GM23338 (cell line): Measurements from ENCODE around the gene S100Z. TPM values are rescaled to one million over a fixed set of nuclear protein-coding genes. Genes with fewer than 3 reads are reported as not detected.
"Not testable (repeated sequence)": the region's sequence is repeated elsewhere in the genome, so short reads cannot be mapped to it uniquely, and the experiment has no call there.

ENCODE experiments used
- ATAC-seq: fragments of 200-7000 bp; cut with Tn5 transposase; 3 replicates; pipeline ENCODE4 v1.9.1; 2020
- DNase-seq: peaks from one replicate; pipeline ENCODE4 v3.0.0-alpha.2; 2015; ENCODE audit warnings: low spot score
- H2AFZ ChIP-seq: fragments of 200-600 bp; sonication (generic); 2 replicates; pipeline ENCODE4 v1.8.0; 2016; ENCODE audit warnings: antibody characterized with exemption, mild to moderate bottlenecking, moderate library complexity
- H3F3A ChIP-seq: fragments of 200-600 bp; sonication (generic); replicated peaks from 2 replicates; pipeline ENCODE4 v1.8.0; 2017; ENCODE audit warnings: antibody characterized with exemption, mixed run types, low read depth
- H3K27ac ChIP-seq: fragments of 200-600 bp; sonication (generic); 2 replicates; pipeline ENCODE4 v1.6.1; 2016; ENCODE audit warnings: low read depth
- H3K27me3 ChIP-seq: fragments of 200-600 bp; sonication (generic); 2 replicates; pipeline ENCODE4 v1.8.0; 2016; ENCODE audit warnings: mild to moderate bottlenecking, mixed run types, moderate library complexity; ENCODE audit not compliant: insufficient read depth
- H3K36me3 ChIP-seq: fragments of 200-600 bp; sonication (generic); 2 replicates; pipeline ENCODE4 v1.8.0; 2016; ENCODE audit warnings: mild to moderate bottlenecking; ENCODE audit not compliant: insufficient read depth
- H3K4me1 ChIP-seq: fragments of 200-600 bp; sonication (generic); 2 replicates; pipeline ENCODE4 v1.8.0; 2016; ENCODE audit warnings: mild to moderate bottlenecking, moderate library complexity; ENCODE audit not compliant: insufficient read depth
- H3K4me2 ChIP-seq: fragments of 200-600 bp; sonication (generic); 2 replicates; pipeline ENCODE4 v1.7.1; 2017; ENCODE audit warnings: mixed run types
- H3K4me3 ChIP-seq: fragments of 200-600 bp; sonication (generic); 2 replicates; pipeline ENCODE4 v1.6.1; 2016; ENCODE audit warnings: mixed run types
- H3K79me2 ChIP-seq: fragments of 200-600 bp; sonication (generic); replicated peaks from 2 replicates; pipeline ENCODE4 v1.8.0; 2017; ENCODE audit warnings: mild to moderate bottlenecking; ENCODE audit not compliant: insufficient read depth
- H3K9me2 ChIP-seq: fragments of 200-600 bp; sonication (generic); 2 replicates; pipeline ENCODE4 v1.8.0; 2017; ENCODE audit not compliant: insufficient read depth
- H4K20me1 ChIP-seq: fragments of 200-600 bp; sonication (generic); replicated peaks from 2 replicates; pipeline ENCODE4 v1.8.0; 2017; ENCODE audit warnings: mild to moderate bottlenecking; ENCODE audit not compliant: insufficient read depth
- H3K27ac Mint-ChIP-seq: 2 replicates; pipeline ENCODE4 v1.8.0; 2020; ENCODE audit warnings: inconsistent platforms, mild to moderate bottlenecking, moderate library complexity, mixed read lengths
- H3K27me3 Mint-ChIP-seq: 3 replicates; pipeline ENCODE4 v1.8.0; 2022; ENCODE audit warnings: low read depth, mild to moderate bottlenecking, moderate library complexity, mixed read lengths, inconsistent platforms; ENCODE audit not compliant: insufficient read depth, poor library complexity
- H3K36me3 Mint-ChIP-seq: 3 replicates; pipeline ENCODE4 v1.8.0; 2021; ENCODE audit warnings: low read depth, mild to moderate bottlenecking, inconsistent platforms, moderate library complexity, mixed read lengths
- H3K4me1 Mint-ChIP-seq: 3 replicates; pipeline ENCODE4 v1.8.0; 2020; ENCODE audit warnings: mild to moderate bottlenecking, inconsistent platforms, mixed read lengths
- H3K4me3 Mint-ChIP-seq: 3 replicates; pipeline ENCODE4 v1.8.0; 2021; ENCODE audit warnings: moderate library complexity, mild to moderate bottlenecking, inconsistent platforms, mixed read lengths
- H3K9me3 Mint-ChIP-seq: 3 replicates; pipeline ENCODE4 v1.8.0; 2020; ENCODE audit warnings: moderate library complexity, mild to moderate bottlenecking, inconsistent platforms, mixed read lengths
- EZH2phosphoT487 ChIP-seq: fragments of 200-600 bp; sonication (generic); IDR thresholded peaks from one replicate; pipeline ENCODE4 v1.8.1; 2018; ENCODE audit warnings: antibody characterized with exemption; ENCODE audit not compliant: unreplicated experiment
- NANOG ChIP-seq: IDR thresholded peaks from 2 replicates; pipeline ENCODE4 v1.6.1; 2016; ENCODE audit warnings: antibody characterized with exemption, borderline replicate concordance
- polyA plus RNA-seq: library from polyadenylated mRNA; unstranded; fragments of >200 nt; fragmentation: Nextera tagmentation; extraction: Ambion mirVana; gene quantifications from 2 replicates; pipeline ENCODE4 v1.2.1, GENCODE V29; 2016
- total RNA-seq: library from RNA; depleted of rRNA; stranded (reverse); fragments of >200 nt; shearing (Covaris generic); gene quantifications from 2 replicates; pipeline ENCODE4 v1.2.3, GENCODE V29; 2014
- TF ChIP-seq, protein P1 (sequence below): IDR thresholded peaks from 2 replicates; pipeline ENCODE4 v1.6.1; 2016; ENCODE audit warnings: antibody characterized with exemption
- TF ChIP-seq, protein P2 (sequence below): fragments of 250-450 bp; sonication (Bioruptor Pico); IDR thresholded peaks from 2 replicates; pipeline ENCODE4 v1.5.0; 2020; ENCODE audit warnings: mild to moderate bottlenecking, moderate library complexity
- TF ChIP-seq, protein P3 (sequence below), 2 experiments: fragments of 200-600 bp in 1 of 2; sonication (generic) in 1 of 2; conservative IDR thresholded peaks; 2 replicates each; pipeline versions ENCODE4 v1.5.1 to v1.6.1; 2016 to 2017; ENCODE audit warnings: antibody characterized with exemption in 2 of 2, low read depth in 2 of 2, mild to moderate bottlenecking in 2 of 2, moderate library complexity in 1 of 2

S100Z gene
- total and polyA plus RNA-seq, 2 experiments from 2014 or later = not detected

DNA sequence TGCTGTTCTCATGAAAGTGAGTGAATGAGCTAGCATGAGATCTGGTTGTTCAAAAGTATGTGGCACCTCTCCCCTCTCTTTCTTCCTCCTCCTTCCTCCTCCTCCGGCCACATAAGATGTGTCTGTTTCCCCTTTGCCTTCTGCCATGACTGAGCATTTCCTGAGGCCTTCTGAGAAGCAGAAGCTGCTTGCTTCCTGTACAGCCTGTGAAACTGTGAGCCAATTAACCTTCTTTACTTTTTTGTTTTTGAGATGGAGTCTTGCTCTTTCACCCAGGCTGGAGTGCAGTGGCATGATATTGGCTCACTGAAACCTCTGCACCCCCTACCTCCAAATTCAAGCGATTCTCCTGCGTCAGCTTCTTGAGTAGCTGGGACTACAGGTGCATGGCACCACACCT lies 6.1 kb downstream of the S100Z start:
- H3K4me3 Mint-ChIP-seq = no peak overlapping the region
- no peak overlapping the region for H3K27ac Mint-ChIP-seq
- H3K9me2 ChIP-seq = no peaks in the 10 kb centered on the region
- no peak for ATAC-seq
- no peak overlapping the region for H3K4me2 ChIP-seq
- no peak overlapping the region for H3K27ac ChIP-seq
- H3K4me1 ChIP-seq = no peaks in the 10 kb centered on the region
- H2AFZ ChIP-seq = no peak overlapping the region
- H3K27me3 ChIP-seq = no peaks in the 10 kb centered on the region
- peaks cover 3% of the 10 kb centered on the region; the same call in 1 of the 2 replicates for H3K36me3 ChIP-seq
- H3K36me3 Mint-ChIP-seq = peaks cover 25% of the 10 kb centered on the region
- H3K27me3 Mint-ChIP-seq = peaks cover 11% of the 10 kb centered on the region
- DNase-seq = no peak
- TF ChIP-seq, protein P1, sequence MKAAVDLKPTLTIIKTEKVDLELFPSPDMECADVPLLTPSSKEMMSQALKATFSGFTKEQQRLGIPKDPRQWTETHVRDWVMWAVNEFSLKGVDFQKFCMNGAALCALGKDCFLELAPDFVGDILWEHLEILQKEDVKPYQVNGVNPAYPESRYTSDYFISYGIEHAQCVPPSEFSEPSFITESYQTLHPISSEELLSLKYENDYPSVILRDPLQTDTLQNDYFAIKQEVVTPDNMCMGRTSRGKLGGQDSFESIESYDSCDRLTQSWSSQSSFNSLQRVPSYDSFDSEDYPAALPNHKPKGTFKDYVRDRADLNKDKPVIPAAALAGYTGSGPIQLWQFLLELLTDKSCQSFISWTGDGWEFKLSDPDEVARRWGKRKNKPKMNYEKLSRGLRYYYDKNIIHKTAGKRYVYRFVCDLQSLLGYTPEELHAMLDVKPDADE = no peak
- TF ChIP-seq, protein P2, sequence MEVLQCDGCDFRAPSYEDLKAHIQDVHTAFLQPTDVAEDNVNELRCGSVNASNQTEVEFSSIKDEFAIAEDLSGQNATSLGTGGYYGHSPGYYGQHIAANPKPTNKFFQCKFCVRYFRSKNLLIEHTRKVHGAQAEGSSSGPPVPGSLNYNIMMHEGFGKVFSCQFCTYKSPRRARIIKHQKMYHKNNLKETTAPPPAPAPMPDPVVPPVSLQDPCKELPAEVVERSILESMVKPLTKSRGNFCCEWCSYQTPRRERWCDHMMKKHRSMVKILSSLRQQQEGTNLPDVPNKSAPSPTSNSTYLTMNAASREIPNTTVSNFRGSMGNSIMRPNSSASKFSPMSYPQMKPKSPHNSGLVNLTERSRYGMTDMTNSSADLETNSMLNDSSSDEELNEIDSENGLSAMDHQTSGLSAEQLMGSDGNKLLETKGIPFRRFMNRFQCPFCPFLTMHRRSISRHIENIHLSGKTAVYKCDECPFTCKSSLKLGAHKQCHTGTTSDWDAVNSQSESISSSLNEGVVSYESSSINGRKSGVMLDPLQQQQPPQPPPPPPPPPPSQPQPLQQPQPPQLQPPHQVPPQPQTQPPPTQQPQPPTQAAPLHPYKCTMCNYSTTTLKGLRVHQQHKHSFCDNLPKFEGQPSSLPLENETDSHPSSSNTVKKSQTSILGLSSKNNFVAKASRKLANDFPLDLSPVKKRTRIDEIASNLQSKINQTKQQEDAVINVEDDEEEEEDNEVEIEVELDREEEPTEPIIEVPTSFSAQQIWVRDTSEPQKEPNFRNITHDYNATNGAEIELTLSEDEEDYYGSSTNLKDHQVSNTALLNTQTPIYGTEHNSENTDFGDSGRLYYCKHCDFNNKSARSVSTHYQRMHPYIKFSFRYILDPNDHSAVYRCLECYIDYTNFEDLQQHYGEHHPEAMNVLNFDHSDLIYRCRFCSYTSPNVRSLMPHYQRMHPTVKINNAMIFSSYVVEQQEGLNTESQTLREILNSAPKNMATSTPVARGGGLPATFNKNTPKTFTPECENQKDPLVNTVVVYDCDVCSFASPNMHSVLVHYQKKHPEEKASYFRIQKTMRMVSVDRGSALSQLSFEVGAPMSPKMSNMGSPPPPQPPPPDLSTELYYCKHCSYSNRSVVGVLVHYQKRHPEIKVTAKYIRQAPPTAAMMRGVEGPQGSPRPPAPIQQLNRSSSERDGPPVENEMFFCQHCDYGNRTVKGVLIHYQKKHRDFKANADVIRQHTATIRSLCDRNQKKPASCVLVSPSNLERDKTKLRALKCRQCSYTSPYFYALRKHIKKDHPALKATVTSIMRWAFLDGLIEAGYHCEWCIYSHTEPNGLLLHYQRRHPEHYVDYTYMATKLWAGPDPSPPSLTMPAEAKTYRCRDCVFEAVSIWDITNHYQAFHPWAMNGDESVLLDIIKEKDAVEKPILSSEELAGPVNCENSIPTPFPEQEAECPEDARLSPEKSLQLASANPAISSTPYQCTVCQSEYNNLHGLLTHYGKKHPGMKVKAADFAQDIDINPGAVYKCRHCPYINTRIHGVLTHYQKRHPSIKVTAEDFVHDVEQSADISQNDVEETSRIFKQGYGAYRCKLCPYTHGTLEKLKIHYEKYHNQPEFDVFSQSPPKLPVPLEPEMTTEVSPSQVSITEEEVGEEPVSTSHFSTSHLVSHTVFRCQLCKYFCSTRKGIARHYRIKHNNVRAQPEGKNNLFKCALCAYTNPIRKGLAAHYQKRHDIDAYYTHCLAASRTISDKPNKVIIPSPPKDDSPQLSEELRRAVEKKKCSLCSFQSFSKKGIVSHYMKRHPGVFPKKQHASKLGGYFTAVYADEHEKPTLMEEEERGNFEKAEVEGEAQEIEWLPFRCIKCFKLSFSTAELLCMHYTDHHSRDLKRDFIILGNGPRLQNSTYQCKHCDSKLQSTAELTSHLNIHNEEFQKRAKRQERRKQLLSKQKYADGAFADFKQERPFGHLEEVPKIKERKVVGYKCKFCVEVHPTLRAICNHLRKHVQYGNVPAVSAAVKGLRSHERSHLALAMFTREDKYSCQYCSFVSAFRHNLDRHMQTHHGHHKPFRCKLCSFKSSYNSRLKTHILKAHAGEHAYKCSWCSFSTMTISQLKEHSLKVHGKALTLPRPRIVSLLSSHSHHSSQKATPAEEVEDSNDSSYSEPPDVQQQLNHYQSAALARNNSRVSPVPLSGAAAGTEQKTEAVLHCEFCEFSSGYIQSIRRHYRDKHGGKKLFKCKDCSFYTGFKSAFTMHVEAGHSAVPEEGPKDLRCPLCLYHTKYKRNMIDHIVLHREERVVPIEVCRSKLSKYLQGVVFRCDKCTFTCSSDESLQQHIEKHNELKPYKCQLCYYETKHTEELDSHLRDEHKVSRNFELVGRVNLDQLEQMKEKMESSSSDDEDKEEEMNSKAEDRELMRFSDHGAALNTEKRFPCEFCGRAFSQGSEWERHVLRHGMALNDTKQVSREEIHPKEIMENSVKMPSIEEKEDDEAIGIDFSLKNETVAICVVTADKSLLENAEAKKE (CRISPR knock-in tag) = no peak
- TF ChIP-seq, protein P3, sequence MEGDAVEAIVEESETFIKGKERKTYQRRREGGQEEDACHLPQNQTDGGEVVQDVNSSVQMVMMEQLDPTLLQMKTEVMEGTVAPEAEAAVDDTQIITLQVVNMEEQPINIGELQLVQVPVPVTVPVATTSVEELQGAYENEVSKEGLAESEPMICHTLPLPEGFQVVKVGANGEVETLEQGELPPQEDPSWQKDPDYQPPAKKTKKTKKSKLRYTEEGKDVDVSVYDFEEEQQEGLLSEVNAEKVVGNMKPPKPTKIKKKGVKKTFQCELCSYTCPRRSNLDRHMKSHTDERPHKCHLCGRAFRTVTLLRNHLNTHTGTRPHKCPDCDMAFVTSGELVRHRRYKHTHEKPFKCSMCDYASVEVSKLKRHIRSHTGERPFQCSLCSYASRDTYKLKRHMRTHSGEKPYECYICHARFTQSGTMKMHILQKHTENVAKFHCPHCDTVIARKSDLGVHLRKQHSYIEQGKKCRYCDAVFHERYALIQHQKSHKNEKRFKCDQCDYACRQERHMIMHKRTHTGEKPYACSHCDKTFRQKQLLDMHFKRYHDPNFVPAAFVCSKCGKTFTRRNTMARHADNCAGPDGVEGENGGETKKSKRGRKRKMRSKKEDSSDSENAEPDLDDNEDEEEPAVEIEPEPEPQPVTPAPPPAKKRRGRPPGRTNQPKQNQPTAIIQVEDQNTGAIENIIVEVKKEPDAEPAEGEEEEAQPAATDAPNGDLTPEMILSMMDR (conservative IDR thresholded peaks at IDR 0.05; ENCODE audit: low read depth in 2 of 2) = no peak
- no peak for TF ChIP-seq EZH2phosphoT487
- TF ChIP-seq NANOG = no peak
- H3F3A ChIP-seq = no peaks in the 10 kb centered on the region
- H3K4me1 Mint-ChIP-seq = peaks cover 3% of the 10 kb centered on the region; the same call in 1 of the 3 replicates
- H3K9me3 Mint-ChIP-seq = peaks cover 38% of the 10 kb centered on the region
- no peak overlapping the region for H3K4me3 ChIP-seq
- no peaks in the 10 kb centered on the region for H3K79me2 ChIP-seq
- H4K20me1 ChIP-seq = no peaks in the 10 kb centered on the region

DNA sequence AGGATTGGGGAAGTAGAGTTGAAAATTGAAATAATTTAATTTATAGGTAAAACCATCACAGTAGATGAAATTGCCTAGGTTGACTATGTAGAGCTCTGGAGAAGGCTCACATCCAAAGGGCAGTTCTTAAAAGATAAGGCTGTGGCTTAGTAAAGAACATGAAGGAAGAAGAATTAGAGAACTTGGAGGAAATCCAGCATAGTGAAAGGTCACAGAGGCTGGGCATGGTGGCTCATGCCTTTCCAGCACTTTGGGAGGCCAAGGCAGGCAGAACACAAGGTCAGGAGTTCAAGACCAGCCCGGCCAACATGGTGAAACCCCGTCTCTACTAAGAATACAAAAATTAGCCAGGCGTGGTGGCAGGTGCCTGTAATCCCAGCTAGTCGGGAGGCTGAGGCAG lies 7.0 kb downstream of the S100Z start:
- not testable (repeated sequence) for H3K4me2 ChIP-seq, H4K20me1 ChIP-seq, H3K9me2 ChIP-seq, H3K36me3 ChIP-seq, DNase-seq, H3K27ac Mint-ChIP-seq, ATAC-seq, H3F3A ChIP-seq, H3K4me3 Mint-ChIP-seq, H3K4me1 ChIP-seq, H2AFZ ChIP-seq, H3K27me3 ChIP-seq, H3K4me3 ChIP-seq, H3K4me1 Mint-ChIP-seq, H3K27ac ChIP-seq, H3K79me2 ChIP-seq
- Mint-ChIP-seq H3K36me3 (peaks cover 25% of the 10 kb centered on the region), H3K9me3 (peaks cover 38% of the 10 kb centered on the region), H3K27me3 (peaks cover 11% of the 10 kb centered on the region)
